Right ventricle myocardium superior (tissue), 1 donor: Measurements from ENCODE around the gene WNT11. TPM values are rescaled to one million over a fixed set of nuclear protein-coding genes. Genes with fewer than 3 reads are reported as not detected.

Experiments used
- ATAC-seq: fragments of 200-7000 bp; cut with Tn5 transposase; one replicate; pipeline ENCODE4 v1.9.1; 2020; ENCODE audit warnings: mild to moderate bottlenecking; ENCODE audit not compliant: poor library complexity
- DNase-seq: peaks from one replicate; pipeline ENCODE4 v3.0.0-alpha.2; 2020
- intact Hi-C: fragments of 100-400 bp; cut with DNase I; formaldehyde crosslinking; loops from one replicate; pipeline ENCODE4 v1.11.2; 2022
- total RNA-seq: library from RNA; stranded (reverse); fragmentation: NEBNext Ultra II Directional; extraction: Animal tissue kit (Norgen Biotek cat#: 25700); gene quantifications from one replicate; pipeline ENCODE4 v1.2.1, GENCODE V29; 2021
- donor health status: DM: no; HTN: yes; CAD: no; lungs with severe emphysema.

Gene WNT11
- total RNA-seq, 1 donor from 2014 or later = 20.0 TPM

- no peak for ATAC-seq
- intact Hi-C loops = no loop called here
- DNase-seq = peak; percentile 27
Measured at GRCh38 chr11:76228071-76228874, 22.0 kb upstream of the WNT11 start.

DNA sequence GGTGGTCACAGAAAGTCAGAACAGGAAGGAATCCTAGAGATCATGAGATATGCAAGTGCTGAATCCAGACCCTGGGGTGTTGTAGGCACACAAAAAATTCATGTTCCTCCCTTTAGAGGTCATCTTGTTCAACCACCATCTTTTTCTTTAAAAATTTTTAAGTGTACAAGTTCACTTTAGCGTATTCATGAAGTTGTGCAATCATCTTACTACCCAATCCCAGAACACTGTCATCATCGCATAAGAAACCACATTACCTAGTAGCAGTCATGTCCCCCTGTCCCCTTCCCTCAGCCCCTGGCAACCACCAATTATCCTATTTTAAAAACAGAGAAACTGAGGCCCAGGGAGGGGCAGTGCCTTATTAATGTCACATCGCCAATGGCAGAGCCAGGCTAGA lies 20.3 kb upstream of the WNT11 start:
- DNase-seq = no peak
- no peak for ATAC-seq
- intact Hi-C loops = no loop called here

DNA sequence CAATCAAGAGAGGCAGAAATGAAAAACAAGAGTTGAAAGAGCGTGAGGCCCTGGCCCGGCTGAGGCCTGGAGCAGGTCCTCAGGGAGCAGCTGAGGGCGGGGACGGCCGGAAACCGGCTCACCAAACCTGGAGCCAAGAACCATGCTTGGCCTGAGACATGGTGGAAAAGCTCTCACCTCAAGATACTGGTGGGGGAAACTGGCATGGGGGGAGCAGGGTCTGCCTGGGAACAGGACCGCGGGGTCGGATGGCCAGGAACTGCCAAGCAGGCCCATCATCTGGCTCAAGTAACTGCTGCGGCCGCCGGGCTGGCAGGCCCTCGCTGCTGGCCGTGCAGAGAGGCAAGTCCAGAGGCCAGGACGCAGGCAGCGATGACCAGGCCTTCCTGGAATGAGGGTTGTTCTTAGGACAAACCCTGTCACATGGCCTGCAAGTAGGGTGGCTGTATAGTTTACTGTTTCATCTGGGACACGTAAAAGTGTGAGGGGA lies 18.9 kb upstream of the WNT11 start:
- DNase-seq (peak; percentile 73), ATAC-seq (peak; percentile 69)
- intact Hi-C loops = no loop called here

DNA sequence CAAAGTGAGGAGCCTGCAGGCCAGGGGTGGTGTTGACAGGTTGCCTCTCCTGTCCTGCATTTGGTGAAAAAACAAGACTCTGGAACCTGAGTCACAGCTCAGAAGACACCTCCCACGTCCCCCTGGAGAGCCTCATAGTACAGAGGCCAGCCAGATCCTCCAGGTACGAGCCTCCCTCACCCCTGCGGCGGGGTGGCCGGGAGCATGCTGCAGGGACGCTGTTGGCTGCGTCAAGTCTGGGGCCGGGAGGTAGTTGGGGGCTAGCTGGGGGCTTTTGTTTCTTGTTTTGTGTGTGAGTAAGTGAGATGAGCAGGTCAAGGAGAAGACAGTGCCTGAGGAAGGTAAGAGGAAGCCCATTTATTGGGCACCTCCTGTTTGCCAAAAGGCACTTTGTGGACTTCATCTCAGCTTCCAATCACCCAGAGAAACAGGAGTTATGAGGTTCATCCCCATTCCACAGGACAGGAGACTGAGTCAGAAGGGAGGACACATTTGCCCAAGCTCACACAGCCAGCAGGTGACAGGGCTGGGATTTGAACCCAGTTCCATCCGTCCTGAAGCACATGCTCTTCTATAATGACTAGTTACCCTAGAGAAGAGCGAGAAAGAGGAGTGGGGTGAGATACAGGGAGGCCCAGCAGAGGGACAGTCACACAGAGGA lies 18.3 kb upstream of the WNT11 start:
- ATAC-seq (no peak), DNase-seq (peak; percentile 20)
- intact Hi-C loops = no loop called here

- no peak for ATAC-seq
- intact Hi-C loops = no loop called here
- DNase-seq = no peak
Measured at GRCh38 chr11:76221365-76221764, 15.1 kb upstream of the WNT11 start.

GRCh38 chr11:76219243-76219642 lies 12.9 kb upstream of the WNT11 start:
- intact Hi-C loops = no loop called here
- DNase-seq (no peak), ATAC-seq (no peak)

DNA sequence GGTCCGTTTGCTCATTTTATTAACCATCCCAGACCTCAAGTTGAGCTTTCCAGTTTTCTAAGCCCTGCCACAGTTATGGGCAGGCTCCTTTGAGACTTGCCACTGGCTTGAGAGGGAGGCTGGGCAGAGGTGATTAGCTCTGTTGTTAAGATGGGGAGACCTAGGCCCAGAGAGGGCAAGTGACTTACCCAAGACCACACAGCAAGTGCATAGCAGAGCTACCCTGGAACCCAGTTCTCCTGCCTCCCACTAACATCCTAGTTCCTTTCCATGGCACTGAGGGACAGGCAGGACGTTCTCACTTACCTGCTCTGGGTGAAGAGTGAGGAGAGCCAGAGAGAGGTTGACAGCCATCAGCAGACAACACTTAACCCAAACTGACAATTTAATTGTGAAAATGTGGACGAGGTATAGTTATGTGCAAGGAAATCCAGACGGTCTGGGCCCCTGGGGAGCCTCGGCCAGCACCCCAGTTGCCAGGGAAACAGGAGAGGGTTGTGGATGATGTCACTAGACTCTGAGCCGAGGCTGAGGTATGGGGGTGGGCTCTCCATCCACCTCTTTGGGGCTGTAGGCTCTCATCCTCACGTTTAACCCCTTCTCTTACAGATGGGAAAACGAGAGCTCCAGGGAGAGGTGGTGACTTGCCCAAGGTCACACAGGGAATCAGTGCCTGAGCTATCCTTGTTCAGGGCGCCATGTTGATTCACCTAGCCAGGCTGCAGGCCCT lies 12.3 kb upstream of the WNT11 start:
- intact Hi-C loops = no loop called here
- DNase-seq (peak; percentile 9), ATAC-seq (no peak)

DNA sequence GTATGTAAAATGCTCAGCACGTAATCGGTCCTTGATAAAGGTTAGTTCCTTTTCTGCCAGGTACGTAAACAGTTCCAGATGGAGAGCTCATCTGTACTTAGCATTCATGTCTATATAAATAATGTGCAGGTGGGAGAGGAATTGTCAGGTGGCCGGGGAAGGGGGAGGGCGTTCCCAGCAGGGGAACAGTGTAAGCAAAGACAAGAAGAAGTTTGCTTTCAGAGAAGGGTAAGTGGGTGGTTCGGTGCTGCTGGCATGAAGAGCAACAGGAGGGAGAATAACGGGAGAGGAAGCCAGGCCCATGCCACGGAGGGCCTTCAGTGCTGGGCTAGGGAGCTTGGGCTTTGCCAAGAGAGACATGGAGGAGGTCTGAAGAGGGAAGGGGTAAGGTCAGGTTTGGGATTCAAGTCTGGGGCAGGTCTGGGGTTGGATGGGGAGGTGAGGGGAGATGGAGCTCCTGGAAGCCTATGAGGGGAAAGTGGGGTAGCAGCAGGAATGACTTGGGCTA lies 11.4 kb upstream of the WNT11 start:
- DNase-seq = peak; percentile 17
- no peak for ATAC-seq
- intact Hi-C loops = no loop called here

DNA sequence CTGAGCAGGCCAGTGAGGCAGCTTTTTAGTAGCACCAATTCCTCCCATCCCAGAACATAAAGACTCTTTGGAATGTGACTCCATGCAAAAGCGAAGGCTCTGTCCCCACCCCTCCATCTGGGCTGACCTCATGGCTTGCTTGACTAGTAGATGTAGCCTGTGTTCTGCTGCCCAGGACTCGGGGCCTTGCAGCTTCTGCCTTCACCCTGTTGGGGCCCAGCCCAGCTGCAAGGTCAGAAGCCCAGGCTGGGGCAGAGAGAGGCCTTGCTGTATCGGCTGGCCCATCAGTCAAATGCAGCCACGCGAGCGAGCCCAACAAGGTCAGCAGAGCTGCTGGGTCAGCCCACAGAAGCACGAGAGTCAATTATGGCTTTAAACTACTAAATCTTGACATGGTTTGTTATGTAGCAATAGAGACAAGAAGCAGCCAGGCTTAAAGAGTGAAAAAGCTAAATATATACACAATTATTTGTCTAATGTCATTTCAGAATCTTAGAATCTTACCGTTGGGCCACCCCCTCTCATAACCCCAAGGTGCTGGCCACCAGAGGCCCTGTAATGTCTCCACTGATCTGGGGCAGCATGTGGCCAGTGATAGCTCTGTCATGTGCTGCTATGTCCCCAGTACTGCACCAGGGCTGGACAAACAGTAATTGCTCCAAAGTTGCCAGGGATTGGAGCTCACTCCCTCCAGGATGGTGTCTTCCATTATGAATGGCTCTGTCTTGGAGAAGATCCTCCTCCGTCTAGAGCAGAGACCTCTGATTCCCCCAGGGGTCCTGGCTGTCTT lies 10.4 kb upstream of the WNT11 start:
- ATAC-seq (peak; percentile 21), DNase-seq (peak; percentile 43)
- intact Hi-C loops = no loop called here

DNA sequence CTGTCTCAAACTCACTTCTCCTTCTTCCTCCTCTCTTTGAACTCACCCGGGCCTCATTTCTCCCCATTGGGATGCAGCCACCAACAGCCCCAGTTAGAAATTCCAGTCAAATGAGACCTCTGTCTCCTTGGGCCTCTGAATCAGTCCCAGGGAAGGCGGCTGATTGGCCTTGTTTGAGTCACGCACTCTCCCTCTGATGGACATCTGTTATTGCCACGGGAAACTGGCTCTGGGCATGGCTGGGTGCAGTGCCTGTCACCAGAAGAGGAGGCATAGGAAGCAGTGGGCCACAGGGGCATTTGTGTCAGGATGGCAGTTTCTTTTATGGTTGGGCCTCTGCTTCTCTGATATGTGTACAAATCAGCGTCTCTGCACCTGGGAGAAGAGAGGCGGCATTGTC lies 9.6 kb upstream of the WNT11 start:
- intact Hi-C loops = no loop called here
- DNase-seq = peak; percentile 27
- no peak for ATAC-seq

DNA sequence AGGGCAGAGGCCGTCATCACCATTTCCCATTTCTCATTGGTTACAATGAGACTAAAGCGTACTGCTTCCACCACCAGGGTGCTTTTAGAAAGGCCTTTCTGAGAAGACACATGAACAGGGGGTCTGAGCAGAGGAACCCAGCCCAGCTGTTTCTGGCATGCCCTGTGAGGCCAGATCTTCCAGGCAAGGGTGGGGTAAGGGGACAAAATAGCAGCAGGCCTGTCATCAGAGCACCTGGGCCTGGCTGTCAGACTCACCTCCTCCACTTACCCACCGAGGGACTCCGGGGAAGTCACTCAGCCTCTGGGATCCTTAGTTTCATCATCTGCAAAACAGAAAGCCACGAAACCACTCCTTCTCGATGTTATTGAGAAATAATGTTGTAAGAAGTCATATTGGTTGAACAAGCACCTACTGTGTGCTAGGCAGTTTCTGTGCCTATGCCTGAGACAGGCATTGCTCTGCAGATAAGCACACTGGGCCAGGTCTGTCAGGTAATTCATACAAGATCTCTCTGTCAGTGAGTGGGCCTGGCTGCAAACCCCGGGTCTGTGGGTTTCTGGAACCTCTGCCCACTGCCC lies 8.8 kb upstream of the WNT11 start:
- DNase-seq (no peak), ATAC-seq (no peak)
- intact Hi-C loops = no loop called here

- DNase-seq (peak; percentile 24), ATAC-seq (no peak)
- intact Hi-C loops = no loop called here
Measured at GRCh38 chr11:76214186-76214585, 7.9 kb upstream of the WNT11 start.

GRCh38 chr11:76212086-76213035 lies 6.1 kb upstream of the WNT11 start:
- peak; percentile 14 for DNase-seq
- intact Hi-C loops = no loop called here

GRCh38 chr11:76210931-76211851 lies 4.9 kb upstream of the WNT11 start:
- DNase-seq = peak; percentile 38
- no peak for ATAC-seq
- intact Hi-C loops = no loop called here

More at GRCh38 chr11:76212086-76213035, 6.1 kb upstream of the WNT11 start:
- ATAC-seq = no peak

- ATAC-seq = peak; percentile 27
- intact Hi-C loops = no loop called here
- DNase-seq = peak; percentile 88
Measured at GRCh38 chr11:76209973-76210930, 4.0 kb upstream of the WNT11 start.
